Left lung (tissue), 10 donors: ENCODE data around the gene UHRF1. TPM values are rescaled to one million over a fixed set of nuclear protein-coding genes. Genes with fewer than 3 reads are reported as not detected.

Experiments
- ATAC-seq: fragments of 200-7000 bp; cut with Tn5 transposase; one replicate; pipeline ENCODE4 v1.9.1; 2020; ENCODE audit warnings: moderate library complexity
- DNase-seq, 4 donors: peaks; one replicate each; pipeline ENCODE4 v3.0.0-alpha.2; 2013 to 2020
- H3K27ac ChIP-seq, 2 donors: fragments of 200-600 bp; sonication (generic) in 1 of 2; one replicate each; pipeline versions ENCODE4 v1.5.0 to v1.8.0; 2020 to 2021
- H3K27me3 ChIP-seq, 2 donors: fragments of 200-600 bp; sonication (generic) in 1 of 2; one replicate each; pipeline versions ENCODE4 v1.5.0 to v1.8.0; 2020 to 2021
- H3K36me3 ChIP-seq, 2 donors: fragments of 200-600 bp; sonication (generic) in 1 of 2; one replicate each; pipeline versions ENCODE4 v1.5.0 to v1.8.0; 2020 to 2021
- H3K4me1 ChIP-seq, 2 donors: fragments of 200-600 bp; one replicate each; pipeline ENCODE4 v1.8.0; 2021
- H3K4me3 ChIP-seq, 2 donors: fragments of 200-600 bp; sonication (generic) in 1 of 2; one replicate each; pipeline versions ENCODE4 v1.5.0 to v1.8.0; 2020 to 2021; ENCODE audit warnings: mild to moderate bottlenecking in 1 of 2
- H3K9me3 ChIP-seq, 2 donors: fragments of 200-600 bp; sonication (generic) in 1 of 2; one replicate each; pipeline versions ENCODE4 v1.5.0 to v1.8.0; 2020 to 2021
- intact Hi-C, 2 donors: fragments of 100-400 bp; cut with DNase I; formaldehyde crosslinking; loops; one replicate each; pipeline versions ENCODE4 v1.11.2 to v1.14.2; 2022
- polyA plus RNA-seq, 6 donors: library from polyadenylated mRNA; unstranded; fragments of 120-200 nt; gene quantifications; one replicate each; pipeline ENCODE4 v1.2.1, GENCODE V29; 2013; ENCODE audit not compliant: insufficient read length in 6 of 6
- total RNA-seq, 2 donors: library from RNA; stranded (reverse); fragmentation: NEBNext Ultra II Directional; extraction: Animal tissue kit (Norgen Biotek cat#: 25700); gene quantifications; one replicate each; pipeline ENCODE4 v1.2.1, GENCODE V29; 2021
- TF ChIP-seq, protein P1 (sequence below), 2 donors: fragments of 200-600 bp; sonication (generic) in 1 of 2; IDR thresholded peaks; one replicate each; pipeline versions ENCODE4 v1.5.0 to v1.8.0; 2021; ENCODE audit warnings: antibody characterized with exemption in 2 of 2
- donor health status: DM: no; HTN: yes; CAD: no.
- donor health status: DM: no; HTN: no; CAD: no.

UHRF1 gene
- total and polyA plus RNA-seq, 8 donors: 14.2 to 30.2 (median 21.7) TPM

DNA sequence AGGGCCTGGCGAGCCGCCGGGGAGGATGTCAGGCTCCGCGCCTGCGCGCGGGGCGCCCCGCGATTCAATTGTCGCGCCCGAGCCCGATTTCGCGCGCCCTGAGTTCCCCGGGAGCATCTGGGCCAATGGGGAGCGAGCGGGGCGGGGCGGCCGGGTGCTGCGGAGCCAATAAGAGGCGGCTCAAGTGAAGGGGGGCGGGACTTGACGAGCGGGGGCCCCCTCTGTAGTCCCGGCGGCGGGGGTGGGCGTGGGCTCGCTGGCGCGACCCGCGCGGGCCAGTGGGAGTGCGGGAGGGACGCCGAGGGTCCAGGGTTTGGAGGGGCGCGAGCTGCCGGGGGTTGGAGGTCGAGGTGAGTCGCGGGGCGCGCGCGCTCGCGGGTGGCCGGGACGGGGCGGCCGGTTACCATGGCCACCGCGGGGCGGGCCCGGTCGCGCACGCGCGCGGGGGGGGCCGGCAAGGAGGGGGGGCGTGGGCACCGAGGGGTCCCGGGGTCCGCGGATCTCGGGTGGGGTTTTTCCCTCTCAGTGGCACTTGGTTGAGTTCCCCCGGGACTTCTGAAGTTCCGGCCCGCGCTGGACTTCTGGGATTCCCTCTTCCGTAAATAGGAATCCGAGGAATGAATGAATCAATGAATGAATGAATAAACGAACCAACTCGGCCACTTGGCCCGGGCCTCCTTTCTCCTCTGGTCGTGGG lies 744 bp downstream of the UHRF1 start:
- TF ChIP-seq, protein P1, sequence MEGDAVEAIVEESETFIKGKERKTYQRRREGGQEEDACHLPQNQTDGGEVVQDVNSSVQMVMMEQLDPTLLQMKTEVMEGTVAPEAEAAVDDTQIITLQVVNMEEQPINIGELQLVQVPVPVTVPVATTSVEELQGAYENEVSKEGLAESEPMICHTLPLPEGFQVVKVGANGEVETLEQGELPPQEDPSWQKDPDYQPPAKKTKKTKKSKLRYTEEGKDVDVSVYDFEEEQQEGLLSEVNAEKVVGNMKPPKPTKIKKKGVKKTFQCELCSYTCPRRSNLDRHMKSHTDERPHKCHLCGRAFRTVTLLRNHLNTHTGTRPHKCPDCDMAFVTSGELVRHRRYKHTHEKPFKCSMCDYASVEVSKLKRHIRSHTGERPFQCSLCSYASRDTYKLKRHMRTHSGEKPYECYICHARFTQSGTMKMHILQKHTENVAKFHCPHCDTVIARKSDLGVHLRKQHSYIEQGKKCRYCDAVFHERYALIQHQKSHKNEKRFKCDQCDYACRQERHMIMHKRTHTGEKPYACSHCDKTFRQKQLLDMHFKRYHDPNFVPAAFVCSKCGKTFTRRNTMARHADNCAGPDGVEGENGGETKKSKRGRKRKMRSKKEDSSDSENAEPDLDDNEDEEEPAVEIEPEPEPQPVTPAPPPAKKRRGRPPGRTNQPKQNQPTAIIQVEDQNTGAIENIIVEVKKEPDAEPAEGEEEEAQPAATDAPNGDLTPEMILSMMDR (IDR thresholded peaks at IDR 0.05): no peak
- peaks cover 0 to 15% of the 10 kb centered on the region in 2 donors for H3K27me3 ChIP-seq
- peak; percentile 90 for ATAC-seq
- H3K27ac ChIP-seq: peak overlapping the region in 1 of 2 donors; percentile 65
- H3K4me1 ChIP-seq: peaks cover 12 to 55% of the 10 kb centered on the region in 2 donors
- no peaks in the 10 kb centered on the region for H3K36me3 ChIP-seq
- peak overlapping the region; percentile 50 to 63 for H3K4me3 ChIP-seq
- intact Hi-C loops: loop anchor here in 1 of 2 donors (2.0 kb wide), 1 partner anchor 45 kb away; no protein-coding TSS in a partner anchor
- no peaks in the 10 kb centered on the region for H3K9me3 ChIP-seq
- peak; percentile 84 to 95 (median 92) for DNase-seq

DNA sequence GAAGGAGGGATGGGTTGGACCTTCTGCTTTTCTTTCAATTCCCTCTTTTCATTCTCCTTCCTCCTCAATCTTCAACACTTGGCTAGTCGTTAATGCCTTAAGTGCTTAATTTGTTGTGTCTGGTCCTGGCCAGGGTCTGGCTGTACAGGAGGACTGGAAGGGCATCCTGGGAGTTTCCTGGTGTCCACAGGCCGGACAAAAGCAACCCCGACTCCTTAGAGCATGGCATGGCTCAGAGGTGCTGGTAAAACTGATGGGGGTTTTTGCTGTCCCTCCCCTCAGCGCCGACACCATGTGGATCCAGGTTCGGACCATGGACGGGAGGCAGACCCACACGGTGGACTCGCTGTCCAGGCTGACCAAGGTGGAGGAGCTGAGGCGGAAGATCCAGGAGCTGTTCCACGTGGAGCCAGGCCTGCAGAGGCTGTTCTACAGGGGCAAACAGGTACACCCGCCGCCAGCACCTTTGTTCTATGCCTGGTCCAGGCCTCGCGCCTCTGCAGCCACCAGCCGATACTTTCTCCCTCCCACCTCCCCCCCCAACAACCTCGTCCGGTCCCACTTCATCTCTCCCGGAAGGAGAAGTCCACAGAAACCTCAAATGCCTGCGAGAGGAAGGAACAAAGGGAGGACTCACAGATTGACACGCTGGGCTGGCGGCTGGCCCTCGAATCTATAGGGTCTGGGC lies 1.4 kb downstream of the UHRF1 start:
- Histone ChIP-seq H3K9me3 (no peaks in the 10 kb centered on the region), H3K36me3 (no peaks in the 10 kb centered on the region), H3K4me3 (peak overlapping the region; percentile 50 to 63), H3K27me3 (peaks cover 0 to 15% of the 10 kb centered on the region in 2 donors), H3K27ac (peak overlapping the region; percentile 60 to 65), H3K4me1 (peaks cover 12 to 62% of the 10 kb centered on the region in 2 donors)
- TF ChIP-seq, protein P1 (IDR thresholded peaks at IDR 0.05): no peak
- DNase-seq (peak in 1 of 4 donors; percentile 41), ATAC-seq (peak; percentile 2)
- intact Hi-C loops: loop anchor here in 1 of 2 donors (2.0 kb wide), 1 partner anchor 46 kb away; no protein-coding TSS in a partner anchor

DNA sequence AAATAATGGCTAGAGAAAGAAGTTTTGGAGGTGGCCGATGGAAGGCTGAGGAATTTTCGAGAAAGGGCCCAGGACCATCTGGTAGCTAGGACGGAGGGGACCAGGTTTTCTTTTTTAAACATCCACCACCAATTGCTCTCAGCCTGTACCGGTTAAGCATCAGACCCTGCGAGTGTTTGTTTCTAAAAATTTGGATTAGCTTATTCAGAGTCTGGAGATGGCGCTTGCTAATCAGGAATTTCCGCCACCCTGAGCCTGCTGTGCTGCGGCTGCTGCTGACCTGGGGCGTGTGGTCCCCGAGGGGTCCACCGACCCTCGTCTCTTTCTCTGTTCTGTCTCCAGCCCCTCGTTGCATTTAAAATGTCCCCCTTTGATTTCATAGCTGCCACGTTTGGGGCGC lies 2.0 kb downstream of the UHRF1 start:
- Histone ChIP-seq H3K27ac (peak overlapping the region; percentile 60 to 65), H3K9me3 (no peaks in the 10 kb centered on the region), H3K36me3 (no peaks in the 10 kb centered on the region), H3K4me3 (peak overlapping the region in 1 of 2 donors; percentile 63), H3K27me3 (peaks cover 0 to 15% of the 10 kb centered on the region in 2 donors), H3K4me1 (peaks cover 12 to 67% of the 10 kb centered on the region in 2 donors)
- TF ChIP-seq, protein P1 (IDR thresholded peaks at IDR 0.05): no peak
- ATAC-seq (no peak), DNase-seq (no peak)
- intact Hi-C loops: loop anchor here in 1 of 2 donors (2.0 kb wide), 1 partner anchor 47 kb away; no protein-coding TSS in a partner anchor

DNA sequence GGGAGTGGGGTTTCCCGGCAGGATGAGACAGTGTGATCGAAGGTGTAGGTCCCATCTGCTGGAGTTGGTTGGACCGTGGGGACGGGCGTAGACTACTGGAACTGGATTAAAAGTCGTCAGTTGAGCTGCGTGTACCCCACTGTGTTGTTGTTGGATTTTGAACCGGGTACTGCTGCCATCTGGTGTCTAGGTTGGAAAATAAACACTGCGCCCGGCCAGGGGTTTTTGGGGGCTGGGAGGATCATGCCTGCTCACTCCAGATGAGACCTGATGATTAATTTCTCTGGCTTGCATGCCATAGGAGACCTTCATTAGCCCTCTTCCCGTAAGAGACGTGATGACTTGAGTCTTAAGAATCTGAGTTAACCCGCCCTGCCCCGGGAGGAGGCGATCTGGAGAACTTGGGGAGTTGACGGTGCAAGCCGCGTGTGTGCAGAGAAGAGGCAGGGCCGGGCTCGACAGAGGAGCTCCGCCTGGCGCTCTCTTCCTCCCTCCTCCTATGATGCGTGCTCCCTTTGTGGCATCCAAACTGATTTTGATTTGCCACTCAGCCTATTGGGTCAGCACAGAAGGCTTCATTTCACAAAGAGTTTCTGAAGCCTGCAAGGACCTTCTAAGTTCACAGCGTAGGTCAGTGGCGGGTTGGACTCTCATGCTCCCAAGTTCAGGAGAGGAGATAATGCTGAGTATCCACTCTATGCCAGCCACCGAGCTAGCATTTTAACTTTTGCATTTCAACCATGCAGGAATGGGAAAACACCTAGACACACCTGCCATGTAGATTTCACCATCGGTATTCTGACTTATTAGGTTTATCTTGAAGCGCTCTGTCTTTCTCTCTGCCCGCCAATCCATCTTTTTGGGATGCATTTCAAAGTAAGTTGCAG lies 2.7 kb downstream of the UHRF1 start:
- ATAC-seq: peak; percentile 76
- peaks cover 0 to 15% of the 10 kb centered on the region in 2 donors for H3K27me3 ChIP-seq
- H3K4me1 ChIP-seq: peaks cover 12 to 68% of the 10 kb centered on the region in 2 donors
- peak overlapping the region in 1 of 2 donors; percentile 63 for H3K4me3 ChIP-seq
- DNase-seq: peak; percentile 61 to 85 (median 70)
- peak overlapping the region; percentile 60 to 65 for H3K27ac ChIP-seq
- H3K9me3 ChIP-seq: no peaks in the 10 kb centered on the region
- no peaks in the 10 kb centered on the region for H3K36me3 ChIP-seq
- intact Hi-C loops: loop anchor here in 1 of 2 donors (2.0 kb wide), 1 partner anchor 47 kb away; no protein-coding TSS in a partner anchor
- TF ChIP-seq, protein P1 (IDR thresholded peaks at IDR 0.05): peak; percentile 45 to 55
